GM12873 (cell line): Measurements from ENCODE around the gene SMG9.

Source experiments
- CTCF ChIP-seq: IDR thresholded peaks from 2 replicates; pipeline ENCODE4 v1.5.1; 2012; ENCODE audit warnings: low read depth, mild to moderate bottlenecking, moderate library complexity, low read length, control low read depth; ENCODE audit not compliant: insufficient read depth; ENCODE audit errors: missing control alignments

The SMG9 gene

DNA sequence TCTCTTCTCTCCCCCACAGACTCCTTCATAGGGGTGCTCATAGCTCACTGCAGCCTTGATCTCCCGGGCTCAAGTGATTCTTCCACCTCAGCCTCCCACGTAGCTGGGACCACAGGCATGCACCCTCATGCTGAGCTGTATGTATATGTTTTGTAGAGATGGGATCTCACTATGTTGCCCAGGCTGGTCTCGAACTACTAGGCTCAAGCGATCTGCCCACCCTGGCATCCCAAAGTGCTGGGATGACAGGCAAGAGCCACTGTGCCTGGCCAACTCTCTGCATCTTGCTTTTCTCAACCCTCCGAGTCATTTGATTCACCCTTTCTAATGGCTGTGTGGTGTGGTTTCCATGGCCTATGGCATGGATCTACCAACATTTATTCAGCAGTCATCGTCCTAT lies 49.0 kb downstream of the SMG9 start:
- TF ChIP-seq CTCF: no peak

DNA sequence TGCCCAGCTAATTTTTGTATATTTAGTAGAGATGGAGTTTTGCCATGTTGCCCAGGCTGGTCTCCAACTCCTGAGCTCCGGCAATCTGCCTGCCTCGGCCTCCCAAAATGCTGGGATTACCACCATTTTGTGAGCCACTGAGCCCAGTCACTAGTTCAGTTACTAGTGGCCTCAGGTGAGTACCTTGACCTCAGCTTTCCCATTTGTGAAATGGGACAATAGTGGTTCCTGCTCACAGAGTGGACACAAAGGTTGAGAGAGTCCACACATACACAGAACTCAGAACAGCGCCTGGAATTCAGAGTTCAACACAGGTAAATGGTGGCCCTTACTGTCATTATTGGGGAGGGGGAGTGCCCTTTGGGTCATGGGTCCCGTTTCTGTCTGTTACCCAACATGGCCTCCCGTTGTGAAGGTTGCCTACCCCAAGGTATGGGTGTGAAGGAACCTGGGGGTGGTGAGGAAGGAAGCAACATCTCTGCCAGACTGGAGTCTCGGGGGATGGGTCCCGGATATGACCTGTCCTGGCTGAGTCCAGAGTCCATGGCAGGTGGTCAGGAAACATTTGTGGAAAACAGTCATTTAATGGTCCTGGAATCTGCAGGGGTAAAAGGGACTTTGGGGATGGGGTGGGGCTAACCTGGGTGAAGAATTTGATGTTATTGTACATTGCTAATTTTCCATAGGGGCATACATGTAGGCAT lies 50.6 kb downstream of the SMG9 start:
- no peak for TF ChIP-seq CTCF

DNA sequence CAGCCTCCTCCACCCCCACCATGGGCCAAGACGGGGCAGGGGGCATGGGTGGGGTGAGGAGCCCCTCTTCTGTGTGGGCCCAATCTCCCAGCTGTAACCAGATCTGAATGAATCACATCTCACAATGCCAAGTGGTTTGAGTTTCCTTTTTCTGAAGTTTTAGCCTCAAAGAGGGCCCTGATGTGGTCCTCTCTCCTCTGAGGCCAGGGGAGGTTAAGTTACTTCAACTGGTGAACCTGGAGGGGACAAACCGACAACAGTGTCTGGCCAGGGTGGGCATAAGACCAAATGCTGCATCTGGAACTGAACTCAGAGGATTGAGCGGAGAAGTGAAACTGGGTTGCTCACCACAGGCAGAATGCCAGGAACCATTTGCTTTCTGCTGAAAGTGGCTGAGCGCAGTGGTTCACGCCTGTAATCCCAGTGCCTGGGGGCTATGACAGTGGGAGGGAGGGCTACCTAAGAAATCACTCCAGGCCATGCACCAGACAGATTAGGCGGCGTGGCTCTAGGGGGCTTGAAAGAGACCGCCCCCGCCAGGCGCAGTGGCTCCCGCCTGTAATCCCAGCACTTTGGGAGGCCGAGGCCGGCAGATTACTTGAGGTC lies 54.3 kb downstream of the SMG9 start:
- TF ChIP-seq CTCF: no peak

- no peak for TF ChIP-seq CTCF
Observed at GRCh38 chr19:43699506-43700394, 55.0 kb downstream of the SMG9 start.

DNA sequence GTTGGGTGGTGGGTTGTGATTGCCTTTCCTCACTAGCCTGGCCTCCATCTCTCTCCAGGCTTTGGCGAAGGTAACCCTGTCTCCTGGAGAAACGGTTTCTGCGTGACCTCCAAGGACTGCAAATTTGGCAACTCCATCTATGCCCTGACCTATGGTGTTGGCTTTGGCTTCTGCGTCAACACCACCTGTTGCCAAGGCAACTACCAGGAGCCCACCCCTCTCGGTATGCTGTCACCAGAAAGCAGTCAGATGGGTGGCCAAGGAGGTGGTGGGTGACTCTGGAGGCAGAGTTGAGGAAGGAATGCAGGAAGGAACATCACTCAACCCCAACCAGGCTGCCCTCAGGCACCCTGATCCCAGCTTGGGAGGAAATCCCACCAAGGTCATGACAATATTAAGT lies 57.5 kb downstream of the SMG9 start:
- TF ChIP-seq CTCF: no peak

DNA sequence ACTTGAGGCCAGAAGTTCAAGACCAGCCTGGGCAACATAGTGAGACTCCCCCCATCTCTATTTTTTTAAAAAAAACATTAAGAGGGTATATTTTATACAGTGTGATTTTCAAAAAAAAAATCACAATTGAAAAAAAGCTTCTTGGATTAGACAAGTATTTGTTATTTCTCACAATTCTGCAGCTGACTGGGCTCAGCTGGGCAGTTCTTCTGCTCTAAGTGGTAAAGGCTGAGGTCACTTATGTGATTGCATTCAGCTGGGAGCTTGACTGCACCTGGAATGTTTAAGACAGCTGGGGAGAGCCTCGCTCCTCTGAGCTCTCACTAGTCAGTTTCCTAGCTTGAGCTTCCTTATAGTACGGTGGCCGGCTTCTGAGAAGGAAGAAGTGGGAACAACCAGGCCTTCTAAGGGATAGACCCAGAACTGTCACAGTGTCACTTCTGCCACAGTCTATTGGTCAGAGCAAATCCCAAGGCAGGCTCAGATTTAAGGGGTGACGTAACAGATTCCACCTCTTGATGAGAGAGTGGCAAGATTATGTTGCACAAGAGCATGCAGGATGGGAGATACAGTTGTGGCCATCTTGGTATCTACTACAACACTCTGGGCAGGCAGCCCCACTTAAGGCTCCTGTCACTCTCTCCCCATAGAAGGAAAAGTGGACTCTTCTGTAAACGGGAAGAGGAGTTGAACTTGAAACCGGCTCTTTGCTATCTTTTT lies 58.6 kb downstream of the SMG9 start:
- TF ChIP-seq CTCF: no peak
